Measurements from ENCODE around the gene ZMPSTE24.

DNA sequence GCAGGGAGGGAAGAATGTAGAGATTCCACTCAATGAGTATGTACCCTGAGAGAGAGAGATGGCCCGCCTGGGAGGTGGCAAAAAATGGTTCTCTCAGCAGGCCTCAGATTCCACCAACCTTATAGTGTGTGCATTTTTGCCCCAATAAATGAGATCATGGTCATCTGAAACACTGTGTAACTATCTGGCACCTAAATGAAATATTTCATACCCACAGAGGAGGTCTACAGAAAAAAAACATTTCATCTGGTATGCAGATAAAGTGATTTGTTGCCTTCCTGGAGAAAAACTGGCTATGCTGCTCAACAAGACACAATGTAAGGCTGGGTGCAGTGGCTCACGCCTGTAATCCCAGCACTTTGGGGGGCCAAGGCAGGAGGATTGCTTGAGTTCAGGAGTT is 5.4 kb upstream of the ZMPSTE24 start:
- TF ChIP-seq ARNTL (CRISPR knock-in tag; IDR thresholded peaks at IDR 0.05; ENCODE audit: borderline replicate concordance, low read depth): no peak
- no peak for TF ChIP-seq OSR1 (CRISPR knock-in tag; IDR thresholded peaks at IDR 0.05)
- no peak for TF ChIP-seq PATZ1 (CRISPR knock-in tag; IDR thresholded peaks at IDR 0.05; ENCODE audit: borderline replicate concordance)
- no peak for TF ChIP-seq POU6F1 (CRISPR knock-in tag; IDR thresholded peaks at IDR 0.05; ENCODE audit: borderline replicate concordance, low read depth)
